HL-60 (cell line): Measurements from ENCODE around the gene ERC2.

Experiments used
- DNase-seq, 2 experiments: peaks; one replicate each; pipeline ENCODE4 v3.0.0-alpha.2; 2010 to 2020; ENCODE audit warnings: low read depth in 1 of 2, low spot score in 1 of 2
- H3K27ac ChIP-seq: fragments of 250-450 bp; sonication (Bioruptor Pico); replicated peaks from 2 replicates; pipeline ENCODE4 v1.5.1; 2020; ENCODE audit warnings: mild to moderate bottlenecking, moderate library complexity
- H3K27me3 ChIP-seq: fragments of 250-450 bp; sonication (Bioruptor Pico); 2 replicates; pipeline ENCODE4 v1.5.1; 2021; ENCODE audit warnings: mild to moderate bottlenecking, moderate library complexity; ENCODE audit not compliant: insufficient read depth, poor library complexity, severe bottlenecking
- H3K4me3 ChIP-seq: replicated peaks from 2 replicates; pipeline ENCODE4 v1.5.1; 2011; ENCODE audit warnings: mild to moderate bottlenecking, control low read depth, low read length; ENCODE audit not compliant: insufficient read depth
- CTCF ChIP-seq: IDR thresholded peaks from one replicate; pipeline ENCODE4 v1.5.1; 2011; ENCODE audit warnings: low read length, control low read depth, inconsistent platforms; ENCODE audit not compliant: insufficient read depth
- GABPA ChIP-seq: IDR thresholded peaks from 2 replicates; pipeline ENCODE4 v1.6.1; 2012; ENCODE audit warnings: low read depth
- POLR2AphosphoS5 ChIP-seq: IDR thresholded peaks from 2 replicates; pipeline ENCODE4 v1.6.1; 2012; ENCODE audit warnings: low read depth
- REST ChIP-seq: IDR thresholded peaks from 2 replicates; pipeline ENCODE4 v1.6.1; 2012; ENCODE audit warnings: low read depth; ENCODE audit not compliant: insufficient replicate concordance
- SPI1 ChIP-seq: IDR thresholded peaks from 2 replicates; pipeline ENCODE4 v1.6.1; 2012; ENCODE audit warnings: low read depth, mild to moderate bottlenecking, borderline replicate concordance

Gene ERC2

GRCh38 chr3:56187051-56187450 is 281.2 kb downstream of the ERC2 start:
- H3K4me3 ChIP-seq: no peak overlapping the region
- TF ChIP-seq REST: no peak
- H3K27ac ChIP-seq: no peak overlapping the region
- no peaks in the 10 kb centered on the region for H3K27me3 ChIP-seq
- DNase-seq: no peak

- TF ChIP-seq POLR2AphosphoS5 (no peak), REST (peak; percentile 66), CTCF (no peak), GABPA (no peak)
- Histone ChIP-seq H3K4me3 (no peak overlapping the region), H3K27me3 (no peaks in the 10 kb centered on the region), H3K27ac (no peak overlapping the region)
- DNase-seq: no peak
These were observed 282.4 kb downstream of the ERC2 start for GRCh38 chr3:56185827-56186226.

- Histone ChIP-seq H3K27ac (no peak overlapping the region), H3K27me3 (no peaks in the 10 kb centered on the region), H3K4me3 (no peak overlapping the region)
- TF ChIP-seq POLR2AphosphoS5 (no peak), SPI1 (no peak), CTCF (no peak), GABPA (no peak), REST (no peak)
- no peak for DNase-seq
These were observed 284.7 kb downstream of the ERC2 start for GRCh38 chr3:56183529-56183928.

GRCh38 chr3:56180433-56180832 is 287.8 kb downstream of the ERC2 start:
- no peak for TF ChIP-seq CTCF
- no peak for TF ChIP-seq POLR2AphosphoS5
- TF ChIP-seq REST: no peak
- no peak overlapping the region for H3K27ac ChIP-seq
- no peak overlapping the region for H3K4me3 ChIP-seq
- DNase-seq: no peak
- H3K27me3 ChIP-seq: no peaks in the 10 kb centered on the region
